Gastroesophageal sphincter (tissue), 4 donors: ENCODE measurements around the gene CDH23. TPM values are rescaled to one million over a fixed set of nuclear protein-coding genes. Genes with fewer than 3 reads are reported as not detected.
A peak's percentile ranks its signal among the peaks of the same experiment; 100 is the strongest.

ENCODE experiments used
- ATAC-seq: fragments of 150-250 bp; one replicate; pipeline ENCODE4 v1.9.1; 2016; ENCODE audit warnings: mild to moderate bottlenecking, moderate library complexity
- H3K27ac ChIP-seq, 4 donors: fragments of 200-600 bp; sonication (generic) in 3 of 4; 1 replicate in 3 of 4; 2 replicates in 1 of 4; pipeline ENCODE4 v1.5.1; 2016 to 2019
- H3K27me3 ChIP-seq: fragments of 200-600 bp; sonication (generic); one replicate; pipeline ENCODE4 v1.5.1; 2019
- H3K36me3 ChIP-seq, 2 donors: fragments of 200-600 bp; sonication (generic); one replicate each; pipeline ENCODE4 v1.5.1; 2019; ENCODE audit warnings: control low read depth in 1 of 2
- H3K4me1 ChIP-seq, 3 donors: fragments of 200-600 bp; sonication (generic); 1 replicate in 2 of 3; 2 replicates in 1 of 3; pipeline ENCODE4 v1.5.1; 2016 to 2019; ENCODE audit warnings: control low read depth in 2 of 3
- H3K4me3 ChIP-seq, 2 donors: fragments of 200-600 bp; sonication (generic); one replicate each; pipeline ENCODE4 v1.5.1; 2019; ENCODE audit warnings: mild to moderate bottlenecking in 1 of 2, moderate library complexity in 1 of 2
- H3K9me3 ChIP-seq, 3 donors: fragments of 200-600 bp; sonication (generic); one replicate each; pipeline ENCODE4 v1.5.1; 2017 to 2019; ENCODE audit warnings: control low read depth in 2 of 3
- CTCF ChIP-seq, 4 experiments: fragments of 200-600 bp in 2 of 4; fragments of 450-650 bp in 2 of 4; sonication (generic) in 1 of 4; IDR thresholded peaks; one replicate each; pipeline ENCODE4 v1.5.1; 2017 to 2019; ENCODE audit warnings: antibody characterized with exemption in 4 of 4, mild to moderate bottlenecking in 2 of 4, moderate library complexity in 2 of 4
- EP300 ChIP-seq: sonication (generic); formaldehyde crosslinking; IDR thresholded peaks from one replicate; pipeline ENCODE4 v1.6.1; 2017; ENCODE audit warnings: antibody characterized with exemption, mild to moderate bottlenecking
- POLR2A ChIP-seq, 2 donors: fragments of 450-650 bp; IDR thresholded peaks; one replicate each; pipeline ENCODE4 v1.6.1; 2017; ENCODE audit warnings: antibody characterized with exemption in 2 of 2, mild to moderate bottlenecking in 2 of 2, moderate library complexity in 1 of 2
- POLR2AphosphoS5 ChIP-seq: sonication (generic); formaldehyde crosslinking; IDR thresholded peaks from one replicate; pipeline ENCODE4 v1.6.1; 2017; ENCODE audit warnings: antibody characterized with exemption
- WGBS, 2 donors: methylation state at CpG; one replicate each; pipeline ENCODE4 v1.1.5; 2018; ENCODE audit warnings: low coverage in 1 of 2; 5-methylcytosine and 5-hydroxymethylcytosine counted together
- total RNA-seq, 4 donors: library from RNA; depleted of rRNA; stranded (reverse); fragments of >200 nt; gene quantifications; one replicate each; pipeline ENCODE4 v1.1.0, GENCODE V29; 2016

Gene CDH23
- total RNA-seq, 4 donors from 2014 or later: 5.1 to 33.5 (median 16.2) TPM

GRCh38 chr10:71482620-71483019, 85.9 kb downstream of the CDH23 start:
- H3K9me3 ChIP-seq: no peaks in the 10 kb centered on the region
- 87 to 100% methylated on average over 1 to 6 of the region's 6 CpGs for WGBS, 2 donors
- H3K36me3 ChIP-seq: no peaks in the 10 kb centered on the region
- TF ChIP-seq EP300 (no peak), POLR2A (IDR thresholded peaks at IDR 0.05) (no peak), POLR2AphosphoS5 (no peak), CTCF (IDR thresholded peaks at IDR 0.05) (no peak)
- H3K4me3 ChIP-seq: no peak overlapping the region
- H3K4me1 ChIP-seq: peaks cover 0 to 7% (median under 1%) of the 10 kb centered on the region in 3 donors
- no peaks in the 10 kb centered on the region for H3K27me3 ChIP-seq
- ATAC-seq: no peak
- no peak overlapping the region for H3K27ac ChIP-seq

GRCh38 chr10:71483135-71483534, 86.4 kb downstream of the CDH23 start:
- TF ChIP-seq POLR2A (IDR thresholded peaks at IDR 0.05) (no peak), POLR2AphosphoS5 (no peak), EP300 (no peak), CTCF (IDR thresholded peaks at IDR 0.05) (no peak)
- peaks cover 0 to 5% (median 0%) of the 10 kb centered on the region in 3 donors for H3K9me3 ChIP-seq
- no peak for ATAC-seq
- H3K36me3 ChIP-seq: no peaks in the 10 kb centered on the region
- H3K27ac ChIP-seq: no peak overlapping the region
- H3K4me3 ChIP-seq: no peak overlapping the region
- H3K4me1 ChIP-seq: peaks cover 0 to 1% (median 0%) of the 10 kb centered on the region in 3 donors
- H3K27me3 ChIP-seq: no peaks in the 10 kb centered on the region
- 60 to 89% methylated on average over 1 to 3 of the region's 4 CpGs for WGBS, 2 donors

- Histone ChIP-seq H3K27me3 (no peaks in the 10 kb centered on the region), H3K4me1 (no peaks in the 10 kb centered on the region), H3K4me3 (no peak overlapping the region), H3K9me3 (peaks cover 0 to 15% (median 0%) of the 10 kb centered on the region in 3 donors), H3K27ac (no peak overlapping the region), H3K36me3 (no peaks in the 10 kb centered on the region)
- WGBS, 2 donors: 53 to 60% methylated on average over 9 to 13 of the region's 22 CpGs
- ATAC-seq: no peak
- TF ChIP-seq POLR2A (IDR thresholded peaks at IDR 0.05) (no peak), POLR2AphosphoS5 (no peak), EP300 (no peak), CTCF (IDR thresholded peaks at IDR 0.05) (no peak)
These were observed 87.4 kb downstream of the CDH23 start for GRCh38 chr10:71483885-71484751.

GRCh38 chr10:71486484-71487114, 89.9 kb downstream of the CDH23 start:
- no peak for ATAC-seq
- TF ChIP-seq POLR2A (IDR thresholded peaks at IDR 0.05) (no peak), CTCF (IDR thresholded peaks at IDR 0.05) (peak in 1 of 4 experiments; percentile 33), POLR2AphosphoS5 (no peak), EP300 (no peak)
- H3K27ac ChIP-seq: no peak overlapping the region
- WGBS, 2 donors: 44% methylated on average over 5 of the region's 6 CpGs; no CpG with 5 or more reads in 1 of the 2 donors
- no peaks in the 10 kb centered on the region for H3K36me3 ChIP-seq
- H3K9me3 ChIP-seq: peaks cover 0 to 23% (median 0%) of the 10 kb centered on the region in 3 donors
- no peaks in the 10 kb centered on the region for H3K4me1 ChIP-seq
- no peak overlapping the region for H3K4me3 ChIP-seq
- H3K27me3 ChIP-seq: no peaks in the 10 kb centered on the region
